ENCODE results near the gene ALG1L2.
"Not testable (repeated sequence)": the region's sequence is repeated elsewhere in the genome, so short reads cannot be mapped to it uniquely, and the experiment has no call there.

Gene ALG1L2, protein sequence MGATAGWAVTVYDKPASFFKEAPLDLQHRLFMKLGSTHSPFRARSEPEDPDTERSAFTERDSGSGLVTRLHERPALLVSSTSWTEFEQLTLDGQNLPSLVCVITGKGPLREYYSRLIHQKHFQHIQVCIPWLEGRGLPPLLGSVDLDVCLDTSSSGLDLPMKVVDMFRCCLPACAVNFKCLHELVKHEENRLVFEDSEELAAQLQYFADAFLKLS

DNA sequence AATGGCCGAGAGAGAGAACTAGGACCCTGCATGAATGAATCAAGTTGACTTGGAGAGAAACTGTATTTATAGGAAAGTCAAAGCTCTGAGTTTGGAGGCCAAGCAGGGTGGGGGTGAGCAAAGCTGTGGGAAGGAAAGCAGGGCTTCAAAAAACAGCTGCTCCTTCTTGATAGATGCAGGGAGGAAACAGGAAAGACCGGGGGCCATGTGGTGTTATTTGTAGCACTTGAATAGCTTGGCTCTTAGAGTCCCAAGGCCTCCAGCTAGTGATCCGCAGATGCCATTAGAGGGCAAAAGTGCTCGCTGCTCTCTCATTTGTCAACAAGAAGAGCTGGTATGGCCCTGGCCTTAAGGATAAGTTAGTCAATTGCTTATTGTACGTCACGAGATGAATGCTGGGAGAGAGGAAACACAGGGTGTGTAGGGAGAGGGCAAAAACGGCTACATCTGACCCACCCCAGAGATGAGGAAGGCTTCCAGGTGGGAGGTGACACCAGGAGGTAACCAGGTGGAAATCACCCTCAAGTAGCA, at the start of gene ALG1L2:
Gene ALG1L2 (plus strand): TSS at position 481 of the 531 bp plus-strand sequence. CDS start 186 bp downstream, outside the sequence.
- TF ChIP-seq JUND (IDR thresholded peaks at IDR 0.05; ENCODE audit: low read depth): no peak
- DNase-seq (ENCODE audit: low read depth in 1 of 2, low spot score in 1 of 2): no peak
- in situ Hi-C loops (cut with HindIII; ENCODE audit: low pct_unique_long_range_greater_than_20kb, low sequenced_read_pairs): no loop called here

DNA sequence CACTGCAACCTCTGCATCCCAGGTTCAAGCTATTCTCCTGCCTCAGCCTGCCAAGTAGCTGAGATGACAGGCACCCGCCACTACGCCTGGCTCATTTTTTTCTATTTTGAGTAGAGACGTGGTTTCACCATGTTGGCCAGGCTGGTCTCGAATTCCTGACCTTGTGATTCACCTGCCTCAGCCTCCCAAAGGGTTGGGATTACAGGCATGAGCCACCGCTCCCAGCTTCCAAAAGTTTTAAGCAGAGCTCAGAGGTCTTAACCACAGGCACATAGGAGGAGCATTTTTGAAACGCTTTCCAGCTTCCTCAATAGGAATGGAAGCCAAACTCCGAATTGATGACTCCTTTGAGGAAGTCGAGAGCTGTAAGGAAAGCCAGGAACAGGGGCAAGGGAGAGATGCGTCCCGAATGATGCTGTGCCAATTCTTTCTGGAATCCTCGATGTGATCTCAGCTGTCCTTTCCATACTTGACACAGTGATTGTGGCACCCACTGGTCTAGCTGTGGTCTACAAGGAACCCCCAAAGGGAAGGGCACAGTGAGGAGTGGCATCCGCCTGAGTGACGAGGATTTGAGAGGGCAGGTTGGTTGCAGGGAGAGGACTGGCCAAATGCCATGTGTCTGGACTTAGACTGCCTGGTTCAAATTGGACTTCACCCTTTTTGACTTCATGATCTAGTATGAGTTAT, 44.4 kb upstream of the ALG1L2 start:
- in situ Hi-C loops (cut with HindIII; ENCODE audit: low pct_unique_long_range_greater_than_20kb, low sequenced_read_pairs); DNase-seq (ENCODE audit: low read depth in 1 of 2, low spot score in 1 of 2): not testable (repeated sequence)

DNA sequence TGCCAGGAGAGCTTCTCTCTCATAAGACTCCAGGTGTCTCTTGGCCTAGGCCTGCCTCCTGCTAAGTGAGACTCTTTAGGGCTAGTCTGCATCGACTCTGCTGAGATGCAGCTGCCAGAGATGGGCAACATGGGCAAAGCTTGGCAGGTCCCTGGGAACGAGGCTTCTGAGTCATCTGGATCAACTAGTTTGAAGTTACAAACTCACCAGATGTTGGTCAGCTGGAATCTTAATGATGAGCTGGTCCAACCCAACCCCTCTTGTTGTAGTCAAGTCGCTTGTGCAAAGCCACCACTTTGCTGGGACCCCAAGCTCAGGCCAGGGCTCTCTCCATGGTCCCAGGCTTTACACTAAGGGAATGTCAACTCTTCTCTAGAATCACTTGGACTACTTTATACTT, 38.9 kb upstream of the ALG1L2 start:
- DNase-seq (ENCODE audit: low read depth in 1 of 2, low spot score in 1 of 2); in situ Hi-C loops (cut with HindIII; ENCODE audit: low pct_unique_long_range_greater_than_20kb, low sequenced_read_pairs): not testable (repeated sequence)

DNA sequence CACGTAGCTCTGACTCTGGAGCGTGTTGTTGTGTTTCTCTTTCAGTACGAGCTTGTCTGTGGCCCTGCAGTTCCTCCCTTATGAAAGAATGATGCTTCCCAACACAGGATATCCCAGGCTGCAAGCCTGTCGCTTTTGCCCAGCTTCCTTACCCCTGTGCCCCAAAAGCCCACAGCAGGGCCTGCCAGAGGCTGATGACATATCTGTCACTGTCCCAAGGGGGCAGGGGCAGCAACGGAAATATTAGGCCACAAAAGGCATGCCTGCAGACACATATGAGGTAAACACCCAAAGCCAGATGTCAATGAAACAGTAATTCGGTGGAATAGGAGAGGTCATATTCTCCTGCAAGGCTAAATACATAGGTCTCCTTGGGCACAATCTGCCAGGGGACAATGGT, 38.0 kb upstream of the ALG1L2 start:
- DNase-seq (ENCODE audit: low read depth in 1 of 2, low spot score in 1 of 2); in situ Hi-C loops (cut with HindIII; ENCODE audit: low pct_unique_long_range_greater_than_20kb, low sequenced_read_pairs): not testable (repeated sequence)

DNA sequence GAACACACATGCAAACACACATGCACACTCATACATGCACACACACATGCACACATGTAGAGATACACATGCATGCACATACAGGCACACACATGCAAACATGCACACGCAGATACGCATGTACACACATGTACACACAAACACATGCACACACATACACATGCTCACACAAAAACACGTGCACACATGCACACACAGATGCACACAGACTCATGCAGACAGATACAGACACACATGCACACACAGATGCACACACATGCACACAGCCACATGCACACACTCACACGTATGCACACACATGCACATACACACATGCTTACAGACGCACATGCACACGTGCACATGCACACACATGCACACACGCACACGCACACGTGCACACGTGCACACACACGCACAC, 37.3 kb upstream of the ALG1L2 start:
- no peak for TF ChIP-seq JUND (IDR thresholded peaks at IDR 0.05; ENCODE audit: low read depth)
- in situ Hi-C loops (cut with HindIII; ENCODE audit: low pct_unique_long_range_greater_than_20kb, low sequenced_read_pairs): no loop called here
- no peak for DNase-seq (ENCODE audit: low read depth in 1 of 2, low spot score in 1 of 2)

DNA sequence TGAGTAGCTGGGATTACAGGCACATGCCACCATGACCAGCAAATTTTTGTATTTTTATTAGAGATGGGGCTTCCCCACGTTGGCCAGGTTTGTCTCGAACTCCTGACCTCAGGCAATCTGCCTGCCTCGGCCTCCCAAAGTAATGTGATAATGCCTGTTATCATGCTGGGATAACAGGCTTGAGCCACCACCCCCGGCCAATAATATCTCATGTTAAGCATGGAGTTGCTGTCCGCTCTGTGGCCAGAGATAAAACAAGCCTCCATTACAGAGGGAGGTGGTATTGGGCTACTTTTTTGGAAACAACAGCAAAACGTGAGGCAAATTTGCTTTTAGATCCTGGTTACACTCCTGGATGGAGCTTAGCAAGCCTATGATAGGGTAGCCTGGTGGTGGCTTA, 32.9 kb upstream of the ALG1L2 start:
- in situ Hi-C loops (cut with HindIII; ENCODE audit: low pct_unique_long_range_greater_than_20kb, low sequenced_read_pairs): no loop called here

DNA sequence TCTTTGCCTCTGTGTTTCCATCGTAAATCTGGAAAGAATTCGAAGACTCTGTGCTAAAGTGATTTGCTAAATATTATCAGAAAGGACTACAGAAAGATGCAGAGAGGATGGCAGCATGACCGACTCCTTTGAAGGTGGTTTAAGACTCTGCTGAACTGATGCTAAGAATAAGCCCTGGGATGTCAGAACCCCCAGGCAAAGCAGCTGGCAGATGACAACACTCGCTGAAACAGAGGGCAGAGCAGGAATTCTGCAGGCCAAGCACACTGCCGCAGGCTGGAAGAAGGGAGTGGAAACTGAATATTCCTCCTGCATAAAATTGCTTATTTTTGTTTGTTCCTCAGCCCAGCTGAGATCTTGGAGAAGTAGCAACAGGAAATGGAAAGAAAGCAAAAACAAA, 29.3 kb upstream of the ALG1L2 start:
- in situ Hi-C loops (cut with HindIII; ENCODE audit: low pct_unique_long_range_greater_than_20kb, low sequenced_read_pairs); DNase-seq (ENCODE audit: low read depth in 1 of 2, low spot score in 1 of 2): not testable (repeated sequence)

More for the DNA sequence above, 32.9 kb upstream of the ALG1L2 start:
- no peak for TF ChIP-seq JUND (IDR thresholded peaks at IDR 0.05; ENCODE audit: low read depth)
- DNase-seq (ENCODE audit: low read depth in 1 of 2, low spot score in 1 of 2): no peak

DNA sequence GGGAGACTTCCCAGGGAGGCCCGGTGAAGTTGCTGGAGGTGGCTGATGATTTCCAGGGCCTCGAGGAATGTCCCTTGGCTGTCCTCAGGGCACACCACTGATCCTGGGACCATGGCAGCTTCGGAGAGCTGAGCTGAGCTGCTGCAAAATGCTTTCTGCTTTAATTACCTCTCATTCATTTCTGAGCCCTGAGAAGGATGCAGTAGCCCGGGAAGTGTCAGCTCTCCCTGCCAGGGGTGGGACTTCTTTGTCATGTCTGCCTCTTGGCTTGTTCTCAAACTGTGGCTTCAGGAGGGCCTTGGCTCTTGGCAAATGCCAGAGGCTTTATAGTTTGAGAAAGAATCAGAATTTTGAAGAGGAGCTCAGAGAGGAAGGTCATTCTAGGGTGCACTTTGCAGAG, 28.7 kb upstream of the ALG1L2 start:
- DNase-seq (ENCODE audit: low read depth in 1 of 2, low spot score in 1 of 2); in situ Hi-C loops (cut with HindIII; ENCODE audit: low pct_unique_long_range_greater_than_20kb, low sequenced_read_pairs): not testable (repeated sequence)

DNA sequence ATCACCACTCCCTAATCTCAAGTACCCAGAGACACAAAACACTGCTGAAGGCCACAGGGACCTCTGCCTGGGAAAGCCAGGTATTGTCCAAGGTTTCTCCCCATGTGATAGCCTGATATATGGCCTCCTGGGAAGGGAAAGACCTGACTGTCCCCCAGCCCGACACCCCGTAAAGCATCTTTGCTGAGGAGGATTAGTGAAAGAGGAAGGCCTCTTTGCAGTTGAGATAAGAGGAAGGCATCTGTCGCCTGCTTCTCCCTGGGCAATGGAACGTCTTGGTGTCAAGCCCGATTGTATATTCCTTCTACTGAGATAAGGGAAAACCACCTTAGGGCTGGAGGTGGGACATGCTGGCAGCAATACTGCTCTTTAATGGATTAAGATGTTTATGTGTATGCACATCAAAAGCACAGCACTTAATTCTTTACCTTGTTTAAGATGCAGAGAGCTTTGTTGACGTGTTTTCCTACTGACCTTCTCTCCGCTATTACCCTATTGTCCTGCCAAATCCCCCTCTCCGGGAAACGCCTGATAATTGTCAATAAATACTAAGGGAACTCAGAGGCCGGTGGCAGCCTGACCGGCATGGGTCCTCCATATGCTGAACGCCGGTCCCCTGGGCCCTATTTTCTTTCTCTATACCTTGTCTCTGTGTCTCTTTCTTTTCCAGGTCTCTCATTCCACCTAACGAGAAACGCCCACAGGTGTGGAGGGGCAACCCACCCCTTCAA, 23.9 kb upstream of the ALG1L2 start:
- DNase-seq (ENCODE audit: low read depth in 1 of 2, low spot score in 1 of 2); in situ Hi-C loops (cut with HindIII; ENCODE audit: low pct_unique_long_range_greater_than_20kb, low sequenced_read_pairs): not testable (repeated sequence)

DNA sequence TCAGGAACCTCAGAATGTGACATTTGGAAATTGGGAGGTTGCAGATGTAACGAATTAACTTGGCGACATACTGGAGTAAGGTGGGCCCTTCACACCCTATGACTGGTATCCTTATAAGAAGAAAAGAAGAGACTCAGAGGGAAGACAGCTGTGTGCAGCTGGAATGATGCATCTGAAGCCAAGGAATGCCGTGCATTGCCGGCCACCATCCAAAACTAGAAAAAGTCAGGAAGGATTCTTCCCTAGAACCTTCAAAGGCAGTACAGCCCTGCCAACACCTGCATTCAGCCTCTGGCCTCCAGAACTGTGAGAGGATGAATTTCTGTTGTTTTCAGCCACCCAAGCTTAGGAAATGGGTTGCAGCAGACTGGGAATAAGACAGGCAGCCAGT, 23.4 kb upstream of the ALG1L2 start:
- DNase-seq (ENCODE audit: low read depth in 1 of 2, low spot score in 1 of 2); in situ Hi-C loops (cut with HindIII; ENCODE audit: low pct_unique_long_range_greater_than_20kb, low sequenced_read_pairs): not testable (repeated sequence)

DNA sequence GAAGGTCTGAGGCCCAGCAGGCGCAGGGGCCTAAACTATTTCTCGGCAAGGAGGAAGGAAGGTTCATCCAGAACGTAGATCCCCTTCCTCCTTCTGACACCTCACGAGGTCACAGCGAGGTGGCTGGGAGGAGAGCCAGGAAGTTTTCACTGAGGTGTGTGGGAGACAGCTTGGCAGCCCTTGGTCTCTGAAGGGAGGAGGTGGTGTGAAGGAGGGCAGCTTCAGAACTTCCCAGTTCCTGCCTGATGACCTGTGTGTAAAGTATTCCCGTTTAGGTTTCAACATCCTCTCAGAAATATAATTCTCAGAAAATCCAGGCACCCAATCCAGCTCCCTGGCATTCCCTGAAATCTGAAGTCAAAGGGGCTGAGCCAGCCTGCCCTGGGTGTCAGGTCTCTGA, 22.9 kb upstream of the ALG1L2 start:
- DNase-seq (ENCODE audit: low read depth in 1 of 2, low spot score in 1 of 2); in situ Hi-C loops (cut with HindIII; ENCODE audit: low pct_unique_long_range_greater_than_20kb, low sequenced_read_pairs): not testable (repeated sequence)

DNA sequence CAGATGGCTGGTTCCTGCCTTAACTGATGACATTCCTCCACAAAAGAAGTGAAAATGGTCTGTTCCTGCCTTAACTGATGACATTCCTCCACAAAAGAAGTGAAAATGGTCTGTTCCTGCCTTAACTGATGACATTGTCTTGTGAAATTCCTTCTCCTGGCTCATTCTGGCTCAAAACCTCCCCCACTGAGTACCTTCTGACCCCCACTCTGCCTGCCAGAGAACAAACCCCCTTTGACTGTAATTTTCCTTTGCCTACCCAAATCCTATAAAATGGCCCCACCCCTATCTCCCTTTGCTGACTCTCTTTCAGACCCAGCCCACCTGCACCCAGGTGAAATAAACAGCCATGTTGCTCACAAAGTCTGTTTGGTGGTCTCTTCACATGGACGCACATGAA, 22.5 kb upstream of the ALG1L2 start:
- in situ Hi-C loops (cut with HindIII; ENCODE audit: low pct_unique_long_range_greater_than_20kb, low sequenced_read_pairs); DNase-seq (ENCODE audit: low read depth in 1 of 2, low spot score in 1 of 2): not testable (repeated sequence)

DNA sequence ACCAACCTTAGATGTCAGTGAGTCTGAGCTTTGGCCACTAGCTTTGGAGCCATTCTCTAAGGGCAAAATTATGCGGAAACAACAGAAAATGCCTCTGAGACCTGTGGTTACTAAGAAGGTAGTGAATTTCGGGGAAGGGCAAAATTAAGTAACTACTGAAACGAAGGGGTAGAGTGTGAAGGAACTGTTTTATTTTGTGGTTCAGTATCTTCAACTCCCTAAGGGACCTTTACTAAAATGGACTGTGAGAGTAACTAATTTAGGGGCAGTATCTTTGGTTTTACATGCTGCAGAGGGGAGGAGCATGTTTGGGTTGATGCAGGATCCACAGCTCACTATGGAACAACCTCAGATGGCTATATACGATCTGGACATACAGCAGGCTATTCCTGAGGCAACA, 8.0 kb upstream of the ALG1L2 start:
- in situ Hi-C loops (cut with HindIII; ENCODE audit: low pct_unique_long_range_greater_than_20kb, low sequenced_read_pairs): no loop called here
- no peak for DNase-seq (ENCODE audit: low read depth in 1 of 2, low spot score in 1 of 2)
- TF ChIP-seq JUND (IDR thresholded peaks at IDR 0.05; ENCODE audit: low read depth): no peak

Measured in T47D (cell line).